ENCODE data around the gene CDK7. TPM values are rescaled to one million over a fixed set of nuclear protein-coding genes. Genes with fewer than 3 reads are reported as not detected.

Gene CDK7
- total RNA-seq, 4 donors from 2014 or later: 4.4 to 35.3 (median 11.1) TPM

- H3K9me3 ChIP-seq: no peaks in the 10 kb centered on the region
These were observed 66.0 kb downstream of the CDK7 start for GRCh38 chr5:69300537-69301203.

DNA sequence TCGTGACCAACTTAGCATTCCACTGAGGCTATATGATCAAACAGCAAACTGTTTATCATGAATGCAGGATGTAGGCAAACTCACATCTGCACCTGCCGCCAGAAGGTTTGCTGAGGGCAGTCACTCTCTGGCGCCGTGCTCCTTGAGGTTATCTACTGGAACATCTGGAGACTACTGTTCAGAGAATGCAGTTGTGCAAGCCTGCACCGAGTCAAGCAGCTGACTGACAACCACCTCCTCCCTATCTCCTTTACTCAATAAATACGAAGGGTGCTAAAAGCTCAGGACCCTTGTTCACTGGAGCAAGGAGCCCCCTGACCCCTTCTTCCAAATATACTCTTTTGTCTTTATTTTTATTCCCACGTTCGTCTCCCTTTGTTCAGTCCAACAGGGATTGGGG lies 70.8 kb downstream of the CDK7 start:
- no peak for TF ChIP-seq POLR2A (IDR thresholded peaks at IDR 0.05)
- TF ChIP-seq, protein P1, sequence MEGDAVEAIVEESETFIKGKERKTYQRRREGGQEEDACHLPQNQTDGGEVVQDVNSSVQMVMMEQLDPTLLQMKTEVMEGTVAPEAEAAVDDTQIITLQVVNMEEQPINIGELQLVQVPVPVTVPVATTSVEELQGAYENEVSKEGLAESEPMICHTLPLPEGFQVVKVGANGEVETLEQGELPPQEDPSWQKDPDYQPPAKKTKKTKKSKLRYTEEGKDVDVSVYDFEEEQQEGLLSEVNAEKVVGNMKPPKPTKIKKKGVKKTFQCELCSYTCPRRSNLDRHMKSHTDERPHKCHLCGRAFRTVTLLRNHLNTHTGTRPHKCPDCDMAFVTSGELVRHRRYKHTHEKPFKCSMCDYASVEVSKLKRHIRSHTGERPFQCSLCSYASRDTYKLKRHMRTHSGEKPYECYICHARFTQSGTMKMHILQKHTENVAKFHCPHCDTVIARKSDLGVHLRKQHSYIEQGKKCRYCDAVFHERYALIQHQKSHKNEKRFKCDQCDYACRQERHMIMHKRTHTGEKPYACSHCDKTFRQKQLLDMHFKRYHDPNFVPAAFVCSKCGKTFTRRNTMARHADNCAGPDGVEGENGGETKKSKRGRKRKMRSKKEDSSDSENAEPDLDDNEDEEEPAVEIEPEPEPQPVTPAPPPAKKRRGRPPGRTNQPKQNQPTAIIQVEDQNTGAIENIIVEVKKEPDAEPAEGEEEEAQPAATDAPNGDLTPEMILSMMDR (IDR thresholded peaks at IDR 0.05): no peak
- no peak for DNase-seq
- intact Hi-C loops (cut with DNase I; ENCODE audit: low total_unique reads): no loop called here
- H3K4me1 ChIP-seq: no peaks in the 10 kb centered on the region
- no peaks in the 10 kb centered on the region for H3K9me3 ChIP-seq
- H3K27me3 ChIP-seq: no peaks in the 10 kb centered on the region
- H3K27ac ChIP-seq: no peak overlapping the region
- H3K4me3 ChIP-seq: no peak overlapping the region
- no peaks in the 10 kb centered on the region for H3K36me3 ChIP-seq

More at GRCh38 chr5:69300537-69301203, 66.0 kb downstream of the CDK7 start:
- Histone ChIP-seq H3K4me3 (no peak overlapping the region), H3K27ac (no peak overlapping the region), H3K4me1 (no peaks in the 10 kb centered on the region), H3K27me3 (no peaks in the 10 kb centered on the region), H3K36me3 (no peaks in the 10 kb centered on the region)
- intact Hi-C loops (cut with DNase I; ENCODE audit: low total_unique reads): no loop called here
- no peak for DNase-seq
- no peak for TF ChIP-seq POLR2A (IDR thresholded peaks at IDR 0.05)
- TF ChIP-seq, protein P1 (IDR thresholded peaks at IDR 0.05): no peak

GRCh38 chr5:69308046-69308553 lies 73.4 kb downstream of the CDK7 start:
- TF ChIP-seq, protein P1 (IDR thresholded peaks at IDR 0.05): no peak
- no peak for TF ChIP-seq POLR2A (IDR thresholded peaks at IDR 0.05)
- H3K36me3 ChIP-seq: no peaks in the 10 kb centered on the region
- intact Hi-C loops (cut with DNase I; ENCODE audit: low total_unique reads): no loop called here

GRCh38 chr5:69309380-69309779 lies 74.7 kb downstream of the CDK7 start:
- no peaks in the 10 kb centered on the region for H3K4me1 ChIP-seq
- H3K4me3 ChIP-seq: no peak overlapping the region
- no peak for DNase-seq
- H3K9me3 ChIP-seq: no peaks in the 10 kb centered on the region
- H3K27me3 ChIP-seq: no peaks in the 10 kb centered on the region
- H3K27ac ChIP-seq: no peak overlapping the region
- TF ChIP-seq POLR2A (IDR thresholded peaks at IDR 0.05): no peak
- TF ChIP-seq, protein P1 (IDR thresholded peaks at IDR 0.05): no peak
- intact Hi-C loops (cut with DNase I; ENCODE audit: low total_unique reads): no loop called here
- H3K36me3 ChIP-seq: no peaks in the 10 kb centered on the region

More at GRCh38 chr5:69308046-69308553, 73.4 kb downstream of the CDK7 start:
- Histone ChIP-seq H3K4me3 (no peak overlapping the region), H3K27me3 (no peaks in the 10 kb centered on the region), H3K27ac (no peak overlapping the region), H3K4me1 (no peaks in the 10 kb centered on the region), H3K9me3 (no peaks in the 10 kb centered on the region)
- no peak for DNase-seq

- no peak for TF ChIP-seq POLR2A (IDR thresholded peaks at IDR 0.05)
- TF ChIP-seq, protein P1 (IDR thresholded peaks at IDR 0.05): no peak
- Histone ChIP-seq H3K9me3 (no peaks in the 10 kb centered on the region), H3K27ac (no peak overlapping the region), H3K27me3 (no peaks in the 10 kb centered on the region), H3K36me3 (no peaks in the 10 kb centered on the region), H3K4me1 (no peaks in the 10 kb centered on the region), H3K4me3 (no peak overlapping the region)
- no peak for DNase-seq
- intact Hi-C loops (cut with DNase I; ENCODE audit: low total_unique reads): no loop called here
These were observed 77.9 kb downstream of the CDK7 start for GRCh38 chr5:69312459-69313160.

All from uterus (tissue), 4 donors.